ENCODE measurements around the gene TSPAN9.

GRCh38 chr12:3120701-3121100, 43.5 kb downstream of the TSPAN9 start:
- no peak for TF ChIP-seq CHD2 (IDR thresholded peaks at IDR 0.05; ENCODE audit: low read length, partially characterized antibody)
- no peak for TF ChIP-seq USF2 (IDR thresholded peaks at IDR 0.05; ENCODE audit: borderline replicate concordance, low read depth, low read length)
- TF ChIP-seq SIN3A (IDR thresholded peaks at IDR 0.05; ENCODE audit: borderline replicate concordance, low read depth, low read length): no peak

Measured in SK-N-SH (cell line).